ENCODE results near the gene SLC48A1. TPM values are rescaled to one million over a fixed set of nuclear protein-coding genes. Genes with fewer than 3 reads are reported as not detected.

Gene SLC48A1
- total RNA-seq, 1 experiment from 2014 or later = 19.4 TPM

GRCh38 chr12:47803191-47803875, 30.3 kb downstream of the SLC48A1 start:
- TF ChIP-seq, protein P1, sequence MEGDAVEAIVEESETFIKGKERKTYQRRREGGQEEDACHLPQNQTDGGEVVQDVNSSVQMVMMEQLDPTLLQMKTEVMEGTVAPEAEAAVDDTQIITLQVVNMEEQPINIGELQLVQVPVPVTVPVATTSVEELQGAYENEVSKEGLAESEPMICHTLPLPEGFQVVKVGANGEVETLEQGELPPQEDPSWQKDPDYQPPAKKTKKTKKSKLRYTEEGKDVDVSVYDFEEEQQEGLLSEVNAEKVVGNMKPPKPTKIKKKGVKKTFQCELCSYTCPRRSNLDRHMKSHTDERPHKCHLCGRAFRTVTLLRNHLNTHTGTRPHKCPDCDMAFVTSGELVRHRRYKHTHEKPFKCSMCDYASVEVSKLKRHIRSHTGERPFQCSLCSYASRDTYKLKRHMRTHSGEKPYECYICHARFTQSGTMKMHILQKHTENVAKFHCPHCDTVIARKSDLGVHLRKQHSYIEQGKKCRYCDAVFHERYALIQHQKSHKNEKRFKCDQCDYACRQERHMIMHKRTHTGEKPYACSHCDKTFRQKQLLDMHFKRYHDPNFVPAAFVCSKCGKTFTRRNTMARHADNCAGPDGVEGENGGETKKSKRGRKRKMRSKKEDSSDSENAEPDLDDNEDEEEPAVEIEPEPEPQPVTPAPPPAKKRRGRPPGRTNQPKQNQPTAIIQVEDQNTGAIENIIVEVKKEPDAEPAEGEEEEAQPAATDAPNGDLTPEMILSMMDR (IDR thresholded peaks at IDR 0.05; ENCODE audit: unreplicated experiment) = no peak
- DNase-seq (ENCODE audit: unreplicated experiment) = no peak
- intact Hi-C loops (cut with micrococcal nuclease) = no loop called here
- Mint-ChIP-seq H3K36me3 (ENCODE audit: insufficient read depth, unreplicated experiment) (peaks cover 7% of the 10 kb centered on the region), H3K9me3 (ENCODE audit: unreplicated experiment) (no peaks in the 10 kb centered on the region), H3K4me1 (ENCODE audit: insufficient read depth, unreplicated experiment) (peaks cover 6% of the 10 kb centered on the region), H3K4me3 (ENCODE audit: unreplicated experiment) (no peak overlapping the region), H3K27me3 (ENCODE audit: insufficient read depth, unreplicated experiment) (no peaks in the 10 kb centered on the region), H3K27ac (ENCODE audit: low read depth, unreplicated experiment) (peak overlapping the region; percentile 85)
- POLR2A ChIA-PET = interaction anchor here (1.2 kb wide), 1 partner anchor 34 kb away, joined by 3 read pairs; no protein-coding TSS in a partner anchor
- CTCF ChIA-PET = interaction anchor here (0.7 to 3.1 kb wide), 3 partner anchors 13 to 391 kb away, joined by 3 to 12 read pairs (median 5); no protein-coding TSS in a partner anchor
- BruUV-seq (replicated peaks) = no TSS peak

GRCh38 chr12:47804171-47804570, 31.1 kb downstream of the SLC48A1 start:
- ChIA-PET POLR2A (interaction anchor here (1.2 kb wide), 1 partner anchor 33 kb away, joined by 3 read pairs; no protein-coding TSS in a partner anchor), CTCF (interaction anchor here (0.5 to 1.0 kb wide), 8 partner anchors 13 to 392 kb away, joined by 3 to 7 read pairs (median 3); no protein-coding TSS in a partner anchor)
- no TSS peak for BruUV-seq (replicated peaks)
- H3K4me3 Mint-ChIP-seq (ENCODE audit: unreplicated experiment) = no peak overlapping the region
- intact Hi-C loops (cut with micrococcal nuclease) = no loop called here
- no peak for DNase-seq (ENCODE audit: unreplicated experiment)
- H3K4me1 Mint-ChIP-seq (ENCODE audit: insufficient read depth, unreplicated experiment) = peaks cover 15% of the 10 kb centered on the region
- peaks cover 7% of the 10 kb centered on the region for H3K36me3 Mint-ChIP-seq (ENCODE audit: insufficient read depth, unreplicated experiment)
- H3K27ac Mint-ChIP-seq (ENCODE audit: low read depth, unreplicated experiment) = no peak overlapping the region
- H3K9me3 Mint-ChIP-seq (ENCODE audit: unreplicated experiment) = no peaks in the 10 kb centered on the region
- no peaks in the 10 kb centered on the region for H3K27me3 Mint-ChIP-seq (ENCODE audit: insufficient read depth, unreplicated experiment)
- TF ChIP-seq, protein P1 (IDR thresholded peaks at IDR 0.05; ENCODE audit: unreplicated experiment) = no peak

GRCh38 chr12:47805417-47805816, 32.4 kb downstream of the SLC48A1 start:
- DNase-seq (ENCODE audit: unreplicated experiment) = no peak
- intact Hi-C loops (cut with micrococcal nuclease) = no loop called here
- POLR2A ChIA-PET = interaction anchor here (0.6 kb wide), 1 partner anchor 84 kb away, joined by 3 read pairs; no protein-coding TSS in a partner anchor
- TF ChIP-seq, protein P1 (IDR thresholded peaks at IDR 0.05; ENCODE audit: unreplicated experiment) = no peak
- Mint-ChIP-seq H3K27ac (ENCODE audit: low read depth, unreplicated experiment) (peak overlapping the region; percentile 59), H3K9me3 (ENCODE audit: unreplicated experiment) (no peaks in the 10 kb centered on the region), H3K36me3 (ENCODE audit: insufficient read depth, unreplicated experiment) (peaks cover 7% of the 10 kb centered on the region), H3K27me3 (ENCODE audit: insufficient read depth, unreplicated experiment) (no peaks in the 10 kb centered on the region), H3K4me1 (ENCODE audit: insufficient read depth, unreplicated experiment) (peaks cover 17% of the 10 kb centered on the region), H3K4me3 (ENCODE audit: unreplicated experiment) (no peak overlapping the region)
- BruUV-seq (replicated peaks) = no TSS peak
- CTCF ChIA-PET = interaction anchor here (0.6 kb wide), 1 partner anchor 84 kb away, joined by 4 read pairs; no protein-coding TSS in a partner anchor

GRCh38 chr12:47807338-47807737, 34.3 kb downstream of the SLC48A1 start:
- H3K36me3 Mint-ChIP-seq (ENCODE audit: insufficient read depth, unreplicated experiment) = peaks cover 7% of the 10 kb centered on the region
- intact Hi-C loops (cut with micrococcal nuclease) = no loop called here
- ChIA-PET CTCF (interaction anchor here (1.0 to 7.8 kb wide), 6 partner anchors 10 to 64 kb away, joined by 3 to 72 read pairs (median 14); partner anchors contain the start of gene HDAC7), POLR2A (interaction anchor here (1.1 to 1.3 kb wide), 2 partner anchors 13 to 21 kb away, joined by 5 to 6 read pairs; partner anchors contain the start of gene HDAC7)
- DNase-seq (ENCODE audit: unreplicated experiment) = no peak
- H3K9me3 Mint-ChIP-seq (ENCODE audit: unreplicated experiment) = no peaks in the 10 kb centered on the region
- BruUV-seq (replicated peaks) = no TSS peak
- peak overlapping the region; percentile 13 for H3K27ac Mint-ChIP-seq (ENCODE audit: low read depth, unreplicated experiment)
- peaks cover 30% of the 10 kb centered on the region for H3K4me1 Mint-ChIP-seq (ENCODE audit: insufficient read depth, unreplicated experiment)
- no peaks in the 10 kb centered on the region for H3K27me3 Mint-ChIP-seq (ENCODE audit: insufficient read depth, unreplicated experiment)
- no peak overlapping the region for H3K4me3 Mint-ChIP-seq (ENCODE audit: unreplicated experiment)
- TF ChIP-seq, protein P1 (IDR thresholded peaks at IDR 0.05; ENCODE audit: unreplicated experiment) = no peak
